ENCODE measurements around the gene C16orf90.
"Not testable (repeated sequence)": the region's sequence is repeated elsewhere in the genome, so short reads cannot be mapped to it uniquely, and the experiment has no call there.

The C16orf90 gene, protein sequence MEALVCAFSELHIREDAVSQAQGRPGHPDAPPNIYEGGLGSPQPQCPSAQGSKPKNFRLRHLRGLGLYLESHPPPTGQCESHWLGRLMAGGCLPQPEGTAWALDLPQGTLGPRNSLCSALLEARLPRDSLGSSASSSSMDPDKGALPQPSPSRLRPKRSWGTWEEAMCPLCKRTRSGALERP

DNA sequence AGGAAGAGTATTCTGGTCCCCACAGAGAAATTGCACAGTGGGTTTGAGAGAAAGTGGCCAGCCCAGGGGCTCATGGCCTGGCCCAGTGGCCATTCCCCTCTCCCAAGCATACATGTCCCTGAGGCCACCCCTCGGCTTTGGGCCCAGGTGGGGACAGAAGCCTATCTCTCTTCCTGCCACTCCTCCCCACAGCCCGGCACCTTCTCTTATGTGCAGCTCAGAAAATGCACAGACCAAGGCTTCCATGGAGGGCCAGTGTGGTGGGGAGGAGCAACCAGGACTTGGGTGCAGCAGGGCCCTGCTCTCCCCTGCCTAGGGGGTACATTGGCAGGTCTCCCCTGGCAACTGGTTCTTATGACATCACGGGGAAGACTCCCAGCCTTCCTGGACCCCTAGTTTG lies at the start of gene C16orf90:
Gene C16orf90 (minus strand): TSS at position 314 of the 400 bp plus-strand sequence. CDS start 68 bp downstream, at position 246.
- DNase-seq (ENCODE audit: low spot score), result no peak

- no peak for DNase-seq (ENCODE audit: low spot score)
These were observed 47.5 kb upstream of the C16orf90 start for GRCh38 chr16:3542601-3543373.

DNA sequence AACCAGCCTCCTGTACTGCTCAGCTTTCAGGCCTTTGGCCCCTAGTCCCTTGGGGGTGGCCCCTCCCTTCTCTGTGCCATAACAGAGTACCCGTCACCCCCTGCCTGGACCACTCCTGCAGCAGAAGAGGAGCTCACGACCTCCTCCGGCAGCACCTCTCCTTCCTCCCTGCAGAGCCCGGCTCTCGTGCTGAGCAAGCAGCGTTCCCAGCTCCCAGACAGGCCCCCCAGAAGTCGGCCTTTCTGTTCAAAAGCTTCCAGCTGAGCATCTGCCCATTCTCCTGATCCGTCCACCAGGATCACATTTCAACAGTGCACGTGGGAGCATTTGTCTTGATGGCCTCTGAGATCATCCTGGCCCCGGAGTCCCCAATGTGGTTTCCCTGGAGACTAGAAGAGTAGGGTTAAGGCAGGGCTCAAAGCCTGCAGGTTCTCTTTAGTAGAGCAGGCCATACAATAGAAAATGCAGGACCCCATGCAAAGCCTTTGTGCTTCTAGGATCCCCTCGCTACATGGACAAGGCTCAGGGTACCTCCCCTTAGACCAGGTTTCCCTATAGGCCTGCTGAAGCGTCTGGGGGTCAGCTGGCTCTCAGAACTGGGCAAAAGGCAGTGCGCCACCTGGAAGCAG lies 46.4 kb upstream of the C16orf90 start:
- no peak for DNase-seq (ENCODE audit: low spot score)

DNA sequence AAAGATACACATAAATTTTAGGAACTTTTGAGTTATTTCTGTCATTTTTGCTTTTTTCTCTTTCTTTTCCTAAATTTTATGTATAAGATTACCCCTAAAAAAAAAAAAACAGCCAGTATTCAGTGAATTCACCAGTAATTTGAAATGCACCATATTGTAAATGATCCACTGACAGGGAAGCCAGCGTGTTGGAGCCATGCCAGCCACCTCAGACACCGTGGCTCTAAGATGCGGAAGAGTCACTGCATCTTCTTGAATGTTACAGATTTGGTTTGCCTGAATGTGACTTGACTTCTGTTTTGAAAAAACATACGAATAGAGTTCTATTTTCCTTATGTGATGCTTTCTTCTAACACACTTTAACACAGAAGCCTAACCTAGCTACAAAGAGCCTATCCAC lies 42.9 kb upstream of the C16orf90 start:
- DNase-seq (ENCODE audit: low spot score), result no peak

GRCh38 chr16:3536851-3537250 lies 41.6 kb upstream of the C16orf90 start:
- DNase-seq (ENCODE audit: low spot score), result no peak

- DNase-seq (ENCODE audit: low spot score), result no peak
These were observed 41.0 kb upstream of the C16orf90 start for GRCh38 chr16:3536271-3536731.

- no peak for DNase-seq (ENCODE audit: low spot score)
These were observed 38.8 kb upstream of the C16orf90 start for GRCh38 chr16:3534126-3534525.

DNA sequence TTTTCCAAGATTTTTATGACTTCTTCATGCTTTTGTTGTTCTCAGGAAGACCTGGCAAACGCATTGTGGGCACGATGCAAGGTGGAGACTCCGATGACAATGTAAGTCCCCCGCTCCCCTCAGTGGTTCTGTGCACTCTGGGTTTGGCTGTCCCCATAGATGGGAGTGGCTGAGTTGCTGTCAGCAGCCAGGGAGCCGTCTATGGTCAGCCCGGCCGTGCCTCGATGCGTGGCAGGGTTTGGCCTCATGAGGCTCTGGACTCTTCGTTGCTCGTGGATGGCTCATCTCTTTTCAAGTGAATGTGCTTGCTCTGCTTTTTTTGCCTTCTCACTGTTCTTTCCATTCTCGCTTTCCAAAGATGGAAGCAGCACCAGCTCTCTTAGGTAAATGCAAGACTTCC lies 37.5 kb upstream of the C16orf90 start:
- DNase-seq (ENCODE audit: low spot score), result no peak

- DNase-seq (ENCODE audit: low spot score), result no peak
These were observed 35.2 kb upstream of the C16orf90 start for GRCh38 chr16:3530371-3530914.

GRCh38 chr16:3529175-3529574 lies 33.9 kb upstream of the C16orf90 start:
- no peak for DNase-seq (ENCODE audit: low spot score)

- no peak for DNase-seq (ENCODE audit: low spot score)
These were observed 33.1 kb upstream of the C16orf90 start for GRCh38 chr16:3528406-3528805.

DNA sequence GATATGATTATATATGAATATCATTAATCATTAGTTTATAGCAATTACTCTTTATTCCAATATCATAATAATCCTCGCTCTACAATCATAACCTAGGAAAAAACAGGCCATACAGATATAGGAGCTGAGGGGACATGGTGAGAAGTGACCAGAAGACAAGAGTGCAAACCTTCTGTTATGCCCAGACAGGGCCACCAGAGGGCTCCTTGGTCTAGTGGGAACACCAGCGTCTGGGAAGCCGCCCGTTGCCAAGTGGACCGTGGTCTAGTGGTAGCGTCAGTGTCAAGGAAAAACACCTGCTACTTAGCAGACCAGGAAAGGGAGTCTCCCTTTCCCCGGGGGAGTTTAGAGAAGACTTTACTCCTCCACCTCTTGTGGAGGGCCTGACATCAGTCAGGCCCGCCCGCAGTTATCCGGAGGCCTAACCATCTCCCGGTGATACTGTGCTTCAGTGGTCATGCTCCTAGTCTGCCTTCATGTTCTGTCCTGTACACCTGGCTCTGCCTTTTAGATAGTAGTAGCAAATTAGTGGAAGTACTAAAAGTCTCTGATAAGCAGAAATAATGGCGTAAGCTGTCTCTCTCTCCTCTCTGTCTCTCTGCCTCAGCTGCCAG lies 32.0 kb upstream of the C16orf90 start:
- not testable (repeated sequence) for DNase-seq (ENCODE audit: low spot score)

- no peak for DNase-seq (ENCODE audit: low spot score)
These were observed 30.7 kb upstream of the C16orf90 start for GRCh38 chr16:3525951-3526350.

DNA sequence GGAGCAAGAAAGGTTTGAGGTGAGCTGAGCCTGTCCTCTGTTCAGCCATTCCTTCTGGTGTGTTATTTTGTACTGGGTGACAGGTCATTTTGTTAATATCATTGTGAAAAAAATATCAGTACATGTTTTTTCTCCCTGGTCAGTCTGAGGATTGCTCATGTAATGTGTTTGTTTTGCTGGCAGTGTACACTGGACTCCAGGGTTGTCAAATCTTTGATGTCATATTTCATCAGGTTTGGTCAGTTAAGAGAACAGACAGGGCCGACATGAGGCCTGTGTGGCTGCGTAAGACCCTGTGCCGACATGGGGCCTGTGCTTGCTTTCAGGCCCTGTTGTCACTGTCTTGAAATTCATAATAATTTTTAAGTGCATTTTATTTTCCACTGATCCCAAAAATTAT lies 28.0 kb upstream of the C16orf90 start:
- no peak for DNase-seq (ENCODE audit: low spot score)

DNA sequence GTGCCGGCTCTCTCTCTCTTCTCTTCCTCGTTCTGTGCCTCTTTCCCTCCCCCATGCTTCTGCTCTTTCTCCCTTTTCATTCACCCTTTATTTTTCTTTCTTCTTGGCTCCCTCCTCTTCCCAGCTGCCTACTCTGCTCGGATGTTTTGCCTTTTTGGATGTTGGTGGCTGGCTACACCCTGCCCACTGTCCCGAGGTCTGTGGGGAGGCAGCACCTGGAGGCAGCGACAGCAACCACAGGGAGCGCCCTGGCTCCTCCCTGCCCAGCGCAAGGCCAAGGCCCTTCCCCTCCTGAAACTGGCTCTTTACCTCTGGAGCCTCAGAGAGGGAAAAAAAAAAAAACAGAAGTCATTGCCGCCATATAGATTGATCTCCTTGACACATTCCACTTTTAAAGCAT lies 25.6 kb upstream of the C16orf90 start:
- no peak for DNase-seq (ENCODE audit: low spot score)

GRCh38 chr16:3520413-3520812 lies 25.1 kb upstream of the C16orf90 start:
- DNase-seq (ENCODE audit: low spot score), result no peak

DNA sequence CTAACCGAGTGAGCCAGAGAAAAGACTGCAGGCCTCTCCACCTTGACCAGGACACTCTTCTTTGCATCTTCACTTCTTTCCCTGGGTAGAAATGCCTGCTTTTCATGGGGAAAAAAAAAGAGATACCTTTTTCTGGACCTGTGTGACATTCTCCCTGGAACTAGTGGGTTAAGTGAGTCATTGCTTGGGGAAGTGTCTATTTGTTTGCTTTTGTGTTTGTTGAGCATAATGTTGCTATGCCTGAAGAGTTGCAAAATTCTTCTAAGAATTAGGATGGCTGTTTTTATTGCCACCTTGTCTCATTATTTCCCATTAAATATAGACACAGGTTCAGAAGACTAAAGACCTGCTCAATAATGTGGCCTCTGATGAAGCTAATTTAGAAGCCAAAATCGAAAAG lies 24.3 kb upstream of the C16orf90 start:
- DNase-seq (ENCODE audit: low spot score), result no peak

DNA sequence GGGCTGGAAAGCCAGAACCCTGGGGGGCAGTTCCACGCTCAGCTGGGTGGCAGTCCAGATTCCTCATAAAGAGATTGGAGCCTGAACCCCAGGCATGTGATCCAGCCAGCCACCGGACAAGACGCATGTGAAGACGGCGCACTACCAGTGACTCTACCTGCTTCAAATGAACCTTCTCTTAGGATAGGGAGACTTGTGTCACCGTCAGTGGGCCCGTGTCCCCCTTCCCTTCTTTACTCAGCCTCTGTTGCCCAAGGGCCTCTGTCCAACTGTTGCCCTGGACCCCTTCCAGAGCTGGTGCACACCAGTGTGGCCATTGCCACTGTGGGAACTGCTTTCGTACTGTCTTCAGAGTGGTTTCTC lies 23.7 kb upstream of the C16orf90 start:
- no peak for DNase-seq (ENCODE audit: low spot score)

DNA sequence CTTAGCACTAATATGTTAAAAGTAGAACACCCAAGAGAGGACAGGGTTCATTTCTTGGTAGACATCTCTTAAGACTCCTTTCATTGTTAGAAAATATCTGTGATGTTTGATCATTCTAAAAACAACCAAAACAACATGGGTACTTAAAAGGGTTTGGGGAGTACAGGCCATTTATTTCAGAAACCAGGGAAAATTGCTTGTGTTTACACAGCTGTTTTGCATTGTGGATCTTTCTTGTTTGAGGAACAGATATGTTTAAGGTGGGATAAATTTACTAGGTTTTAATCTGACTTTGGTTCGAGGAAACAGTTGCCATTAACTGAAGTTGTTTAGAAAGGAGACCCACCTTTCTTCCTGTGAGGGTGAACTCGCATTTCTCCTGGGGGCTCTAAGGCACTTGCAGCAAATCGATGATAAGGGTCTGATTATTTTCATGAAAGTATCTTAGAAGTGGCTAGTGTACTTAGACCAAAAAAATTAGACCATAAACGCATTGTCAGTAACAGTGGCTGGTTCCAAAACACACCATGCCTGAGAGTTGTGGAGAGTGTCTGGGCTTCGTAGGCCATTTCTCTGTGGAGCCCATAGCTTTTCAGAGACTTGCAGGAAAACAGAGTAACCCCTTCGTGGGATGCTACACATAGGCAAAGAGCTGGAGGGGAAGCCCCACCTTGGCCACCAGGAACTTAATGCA lies 23.1 kb upstream of the C16orf90 start:
- DNase-seq (ENCODE audit: low spot score), result no peak

DNA sequence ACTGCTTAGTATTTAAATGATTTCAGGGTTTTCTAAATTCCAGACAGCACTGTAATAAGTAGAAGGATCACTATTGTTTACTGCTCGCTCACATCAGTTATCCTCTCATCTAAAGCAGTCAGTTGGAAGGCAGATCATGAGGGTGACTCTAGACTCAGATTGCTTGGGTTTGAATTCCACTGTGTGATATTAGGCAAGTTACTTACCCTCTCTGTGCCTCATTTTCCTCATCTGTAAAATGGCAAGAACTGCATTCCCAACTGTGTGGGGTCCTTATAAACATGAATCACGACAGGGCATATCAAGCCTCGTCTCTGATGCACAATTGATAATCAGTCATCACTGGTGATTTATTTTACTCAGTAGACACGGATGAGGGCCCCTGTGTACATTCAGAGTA lies 20.6 kb upstream of the C16orf90 start:
- DNase-seq (ENCODE audit: low spot score), result no peak

GRCh38 chr16:3514621-3515020 lies 19.3 kb upstream of the C16orf90 start:
- DNase-seq (ENCODE audit: low spot score), result no peak
